Embryonic facial prominence (tissue), 1 donor: ENCODE results near the gene GAK.

Experiments used
- DNase-seq: peaks from one replicate; pipeline ENCODE4 v3.0.0-alpha.2; 2016; ENCODE audit errors: extremely low spot score

GAK gene

GRCh38 chr4:851701-852430 lies 80.2 kb downstream of the GAK start:
- no peak for DNase-seq

- DNase-seq: no peak
These were observed 81.7 kb downstream of the GAK start for GRCh38 chr4:850323-850945.

- no peak for DNase-seq
These were observed 82.5 kb downstream of the GAK start for GRCh38 chr4:849478-850175.

- no peak for DNase-seq
These were observed 83.2 kb downstream of the GAK start for GRCh38 chr4:848803-849477.

GRCh38 chr4:848307-848691 lies 83.8 kb downstream of the GAK start:
- DNase-seq: no peak

- DNase-seq: no peak
These were observed 86.3 kb downstream of the GAK start for GRCh38 chr4:845836-846251.

GRCh38 chr4:845233-845835 lies 86.8 kb downstream of the GAK start:
- DNase-seq: no peak

- DNase-seq: no peak
These were observed 87.3 kb downstream of the GAK start for GRCh38 chr4:844752-845232.

GRCh38 chr4:839675-840443 lies 92.3 kb downstream of the GAK start:
- no peak for DNase-seq

- DNase-seq: no peak
These were observed 94.3 kb downstream of the GAK start for GRCh38 chr4:837772-838171.

GRCh38 chr4:836750-837301 lies 95.3 kb downstream of the GAK start:
- DNase-seq: no peak

GRCh38 chr4:836003-836511 lies 96.1 kb downstream of the GAK start:
- DNase-seq: no peak

GRCh38 chr4:835148-836002 lies 96.7 kb downstream of the GAK start:
- no peak for DNase-seq

- DNase-seq: no peak
These were observed 97.6 kb downstream of the GAK start for GRCh38 chr4:834368-835147.

GRCh38 chr4:833731-834367 lies 98.3 kb downstream of the GAK start:
- DNase-seq: no peak

GRCh38 chr4:833156-833555 lies 99.0 kb downstream of the GAK start:
- no peak for DNase-seq

- no peak for DNase-seq
These were observed 99.6 kb downstream of the GAK start for GRCh38 chr4:832536-832935.

GRCh38 chr4:832108-832507 lies 100.0 kb downstream of the GAK start:
- DNase-seq: no peak

GRCh38 chr4:831483-831805 lies 100.7 kb downstream of the GAK start:
- no peak for DNase-seq
